ENCODE measurements around the gene CACNA1I.

CACNA1I gene

GRCh38 chr22:39682994-39683393 is 112.4 kb downstream of the CACNA1I start:
- intact Hi-C loops (cut with DNase I), result no loop called here

DNA sequence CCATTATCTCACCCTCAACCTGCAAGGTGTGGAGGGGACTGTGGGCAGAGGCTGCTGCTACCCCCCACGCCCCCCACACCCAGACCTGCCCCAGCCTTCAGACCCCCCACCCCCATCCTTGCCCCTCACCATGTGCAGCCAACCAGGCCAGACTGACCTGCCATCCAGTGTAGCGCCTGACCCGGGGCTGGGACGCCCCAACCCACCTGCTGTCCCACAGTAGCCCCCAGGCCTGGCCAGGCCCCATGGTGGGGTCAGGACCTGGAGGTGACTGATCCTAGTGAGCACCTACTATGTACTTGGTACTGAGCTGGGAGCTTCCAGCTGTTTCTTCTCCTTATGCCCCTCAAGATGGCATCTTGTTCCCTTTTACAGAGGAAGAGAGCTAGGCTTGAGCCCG is 113.1 kb downstream of the CACNA1I start:
- intact Hi-C loops (cut with DNase I), result no loop called here
- DNase-seq, result peak in 1 of 10 donors; percentile 69

More at GRCh38 chr22:39682994-39683393, 112.4 kb downstream of the CACNA1I start:
- no peak for DNase-seq

GRCh38 chr22:39684702-39685281 is 114.2 kb downstream of the CACNA1I start:
- DNase-seq, result no peak
- intact Hi-C loops (cut with DNase I), result no loop called here

- DNase-seq, result no peak
- intact Hi-C loops (cut with DNase I), result no loop called here
Observed at GRCh38 chr22:39685336-39686177, 115.0 kb downstream of the CACNA1I start.

- intact Hi-C loops (cut with DNase I), result no loop called here
- DNase-seq, result no peak
Observed at GRCh38 chr22:39686178-39686620, 115.6 kb downstream of the CACNA1I start.

DNA sequence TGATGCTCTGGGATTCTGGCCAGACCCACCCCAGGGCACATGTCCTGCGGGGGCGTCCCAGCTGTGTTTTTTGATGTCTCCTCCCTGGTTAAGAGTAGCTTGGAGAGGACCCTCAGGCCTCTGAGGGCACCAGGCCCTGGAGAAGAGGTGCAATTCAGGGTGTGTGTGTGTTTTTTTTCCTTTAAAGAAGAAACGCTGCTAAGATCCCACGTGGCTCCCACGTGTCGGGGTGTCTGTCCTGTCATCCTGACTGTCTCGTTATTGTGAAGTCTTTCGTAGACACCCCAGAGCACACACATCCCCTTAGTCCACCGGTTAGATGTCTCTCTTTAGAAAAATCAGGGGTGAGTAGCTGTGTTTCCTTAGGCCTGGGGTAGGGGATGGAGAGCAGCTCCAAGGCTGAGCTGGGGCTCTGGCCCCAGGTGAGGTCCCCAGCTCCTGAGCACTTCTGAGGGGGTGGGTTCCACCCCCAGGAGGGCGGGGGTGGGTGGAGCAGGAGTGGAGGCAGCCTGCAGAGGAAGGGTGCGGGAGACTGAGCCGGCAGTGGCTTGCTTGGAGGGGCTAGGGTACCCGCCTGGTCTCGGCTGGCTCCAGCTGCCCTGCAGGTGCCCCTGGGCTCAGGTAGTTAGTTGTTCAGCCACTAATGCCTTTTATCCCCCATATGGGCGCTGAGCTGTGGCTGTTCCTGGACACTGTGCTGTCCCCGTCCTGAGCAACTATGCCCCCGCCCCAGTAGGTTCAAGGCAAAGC is 116.4 kb downstream of the CACNA1I start:
- intact Hi-C loops (cut with DNase I), result no loop called here
- DNase-seq, result no peak

DNA sequence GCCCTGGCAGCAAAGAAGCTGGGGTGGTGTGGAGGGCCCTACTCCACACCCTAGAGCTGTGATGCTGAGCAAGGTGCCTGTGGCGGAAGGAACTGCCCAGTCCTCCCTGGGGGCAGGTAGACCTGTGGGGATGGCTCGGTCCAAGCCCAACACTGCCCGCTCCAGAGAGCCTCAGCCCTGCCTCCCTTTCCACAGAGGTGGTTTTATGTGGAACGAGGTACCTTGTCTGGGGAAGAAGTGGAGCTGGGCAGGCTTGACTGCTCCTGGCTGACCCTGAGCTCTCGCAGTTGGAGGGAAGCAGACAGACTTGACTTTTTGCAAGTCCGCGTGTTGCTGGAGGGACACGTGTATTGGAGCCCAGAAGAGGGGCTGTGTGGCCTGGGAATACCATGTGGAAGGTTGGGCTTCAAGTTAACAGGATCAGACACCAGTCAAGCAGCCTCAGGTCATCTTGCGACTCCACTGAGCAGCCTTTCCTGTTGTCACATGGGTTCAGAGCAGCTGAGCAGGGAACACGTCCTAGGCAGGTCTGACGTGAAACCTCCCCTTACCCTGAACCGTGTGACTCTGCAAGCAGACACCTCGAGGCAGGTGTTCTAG is 117.7 kb downstream of the CACNA1I start:
- intact Hi-C loops (cut with DNase I), result no loop called here
- DNase-seq, result no peak

DNA sequence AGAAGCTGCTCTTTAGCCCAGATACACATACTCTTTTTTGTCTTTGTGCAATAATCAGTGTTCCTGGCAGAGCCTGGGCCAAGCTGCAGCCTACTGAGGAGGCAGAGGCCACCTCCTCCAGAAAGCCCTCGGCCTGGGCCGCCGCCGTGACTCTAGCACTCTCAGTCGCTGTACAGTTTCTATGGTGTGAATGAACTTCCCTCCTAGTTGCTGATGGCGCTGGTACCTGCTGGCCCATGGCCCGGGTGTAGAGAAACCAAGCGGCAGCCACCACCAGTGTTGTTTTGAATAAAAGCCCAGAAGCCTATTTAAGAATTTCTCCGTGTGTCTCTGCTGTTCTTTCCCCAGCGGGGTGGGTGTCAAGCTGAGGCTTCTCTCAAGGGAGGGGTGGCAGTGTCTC is 118.9 kb downstream of the CACNA1I start:
- intact Hi-C loops (cut with DNase I), result no loop called here
- DNase-seq, result peak in 6 of 10 donors; percentile 33 to 92 (median 48)

GRCh38 chr22:39690881-39691605 is 120.5 kb downstream of the CACNA1I start:
- DNase-seq, result peak in 7 of 10 donors; percentile 32 to 93 (median 62)
- intact Hi-C loops (cut with DNase I), result no loop called here

DNA sequence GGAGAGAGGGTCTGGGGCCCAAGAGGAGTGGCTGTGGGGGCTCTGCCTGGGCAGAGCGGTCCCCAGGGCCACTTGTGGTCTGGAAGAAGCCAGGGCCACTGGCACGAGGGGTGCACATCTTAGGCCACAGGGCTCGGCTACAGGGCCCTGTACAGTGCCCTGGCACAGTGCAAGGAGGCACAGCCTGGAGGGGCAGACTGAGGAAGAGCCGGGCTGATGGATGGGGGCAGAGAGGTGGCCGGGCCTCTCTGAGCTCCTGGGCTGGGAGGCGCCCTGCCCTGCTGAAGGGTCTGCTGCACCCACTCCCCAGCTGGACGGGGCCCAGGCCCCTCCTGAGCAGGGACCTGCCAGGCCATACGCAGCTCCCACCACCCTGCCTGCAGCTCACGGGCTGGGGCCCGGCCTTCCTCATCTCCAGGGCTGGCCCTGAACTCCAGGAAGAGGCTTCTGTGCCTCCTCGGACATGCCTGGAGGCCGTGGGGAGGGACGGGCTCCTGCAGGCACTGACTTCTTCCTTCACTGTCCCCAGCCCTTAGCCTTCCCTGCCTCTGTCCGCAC is 123.5 kb downstream of the CACNA1I start:
- intact Hi-C loops (cut with DNase I), result no loop called here
- no peak for DNase-seq

DNA sequence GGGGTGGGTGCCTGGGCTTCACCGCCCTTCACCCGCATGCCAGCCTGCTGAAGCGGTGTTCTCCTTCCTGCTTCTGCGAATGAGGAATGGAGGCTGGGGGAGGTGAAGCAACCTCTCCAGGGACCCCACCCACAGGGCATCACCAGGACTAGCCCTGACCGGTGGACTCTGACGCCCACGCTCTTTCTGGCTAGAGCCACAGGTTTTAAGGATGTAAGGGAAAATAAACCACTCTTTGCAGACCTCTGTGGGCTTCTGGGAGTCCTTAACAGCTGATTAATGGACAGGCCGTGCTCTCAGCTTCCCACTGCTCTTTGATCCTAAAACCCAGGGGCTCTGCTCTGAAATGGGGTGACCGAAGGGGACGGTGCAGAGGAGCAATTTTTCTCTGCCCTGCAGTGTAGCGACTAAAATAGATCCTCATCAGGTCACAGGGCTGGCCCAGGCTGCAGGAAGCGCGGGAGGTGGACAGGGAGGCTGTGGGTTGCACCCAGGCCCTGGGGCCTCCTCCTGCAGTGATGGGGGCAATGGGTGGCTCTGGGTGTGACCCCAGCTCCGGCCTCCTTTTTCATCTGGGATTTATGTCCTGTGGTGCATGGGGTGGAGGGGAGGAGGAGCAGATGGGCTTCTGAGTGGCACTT is 127.4 kb downstream of the CACNA1I start:
- intact Hi-C loops (cut with DNase I), result no loop called here
- no peak for DNase-seq

DNA sequence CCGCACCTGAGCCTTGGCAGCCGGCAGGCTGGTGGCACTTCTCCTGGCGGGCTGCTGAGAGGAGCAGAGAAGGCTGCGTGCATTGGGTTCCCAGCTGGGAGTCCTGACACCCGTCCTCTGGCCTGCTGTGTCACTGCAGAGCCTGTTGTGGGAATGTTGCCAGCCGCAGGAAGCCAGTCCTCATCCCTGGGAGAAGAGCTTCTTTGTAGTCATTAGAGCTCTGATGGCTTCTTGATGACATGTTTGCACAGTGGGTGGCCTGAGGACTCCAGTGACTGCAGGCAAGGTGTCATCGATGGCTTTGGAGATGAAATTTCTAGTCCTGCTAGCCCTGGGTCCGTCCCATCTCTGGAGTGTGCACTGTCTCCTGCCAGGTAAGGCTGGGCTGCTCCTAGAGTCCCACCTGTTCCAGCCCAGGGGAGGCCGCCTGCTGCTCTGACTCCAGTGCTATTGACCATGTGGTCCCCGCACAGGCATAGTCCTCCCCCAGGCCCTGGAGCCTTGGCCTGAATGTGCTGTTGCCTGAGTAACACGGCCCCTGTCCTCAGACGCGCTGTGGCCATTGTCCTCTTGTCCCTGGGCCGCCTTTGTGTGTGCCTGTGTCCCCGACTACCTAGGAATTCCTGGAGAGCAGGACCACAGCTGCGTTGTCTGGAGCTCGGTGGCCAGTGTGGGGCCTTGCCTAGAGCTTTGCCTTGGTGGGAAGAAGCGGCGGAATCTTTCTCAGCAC is 129.2 kb downstream of the CACNA1I start:
- intact Hi-C loops (cut with DNase I), result no loop called here
- peak in 4 of 10 donors; percentile 28 to 53 (median 42) for DNase-seq

DNA sequence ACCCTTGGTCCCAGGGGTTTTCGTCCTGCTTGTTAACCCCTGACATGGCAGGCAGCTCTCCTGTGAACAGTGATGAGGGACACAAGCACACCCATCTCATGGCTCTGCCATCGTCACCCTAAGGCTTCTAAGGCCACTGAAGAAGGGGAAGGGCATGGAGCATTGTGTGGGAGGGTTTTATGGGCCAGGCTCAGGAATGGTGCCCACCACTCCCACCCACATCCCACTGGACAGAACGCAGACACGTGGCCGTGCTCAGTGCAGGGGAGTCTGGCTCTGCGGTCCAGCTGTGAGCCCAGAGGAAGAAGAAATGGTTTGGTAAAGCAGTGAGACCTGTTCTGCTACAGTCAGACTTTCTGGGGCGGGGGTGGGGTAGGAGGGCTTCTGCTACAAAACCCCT is 130.0 kb downstream of the CACNA1I start:
- DNase-seq, result no peak
- intact Hi-C loops (cut with DNase I), result no loop called here

DNA sequence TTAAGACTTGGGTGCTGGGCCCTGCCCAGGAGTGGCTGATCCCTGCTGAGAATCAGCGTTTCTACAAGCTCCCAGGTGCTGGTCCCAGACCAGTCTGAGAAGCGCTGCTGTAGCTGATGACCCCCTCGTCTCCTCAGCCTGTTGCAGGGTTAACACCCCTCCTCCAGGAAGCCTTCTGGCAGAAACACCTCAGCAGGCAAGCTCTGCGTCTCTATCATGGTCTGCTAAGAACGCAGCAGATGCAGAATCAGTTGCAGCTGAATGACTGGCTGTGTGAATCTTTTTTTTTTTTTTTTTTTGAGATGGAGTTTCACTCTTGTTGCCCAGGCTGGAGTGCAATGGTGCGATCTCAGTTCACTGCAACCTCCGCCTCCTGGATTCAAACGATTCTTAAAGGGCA is 132.5 kb downstream of the CACNA1I start:
- intact Hi-C loops (cut with DNase I), result no loop called here
- DNase-seq, result no peak

- DNase-seq, result peak in 1 of 10 donors; percentile 78
- intact Hi-C loops (cut with DNase I), result no loop called here
Observed at GRCh38 chr22:39703928-39704639, 133.5 kb downstream of the CACNA1I start.

- peak in 2 of 10 donors; percentile 57 to 74 for DNase-seq
- intact Hi-C loops (cut with DNase I), result no loop called here
Observed at GRCh38 chr22:39705386-39705785, 134.8 kb downstream of the CACNA1I start.

DNA sequence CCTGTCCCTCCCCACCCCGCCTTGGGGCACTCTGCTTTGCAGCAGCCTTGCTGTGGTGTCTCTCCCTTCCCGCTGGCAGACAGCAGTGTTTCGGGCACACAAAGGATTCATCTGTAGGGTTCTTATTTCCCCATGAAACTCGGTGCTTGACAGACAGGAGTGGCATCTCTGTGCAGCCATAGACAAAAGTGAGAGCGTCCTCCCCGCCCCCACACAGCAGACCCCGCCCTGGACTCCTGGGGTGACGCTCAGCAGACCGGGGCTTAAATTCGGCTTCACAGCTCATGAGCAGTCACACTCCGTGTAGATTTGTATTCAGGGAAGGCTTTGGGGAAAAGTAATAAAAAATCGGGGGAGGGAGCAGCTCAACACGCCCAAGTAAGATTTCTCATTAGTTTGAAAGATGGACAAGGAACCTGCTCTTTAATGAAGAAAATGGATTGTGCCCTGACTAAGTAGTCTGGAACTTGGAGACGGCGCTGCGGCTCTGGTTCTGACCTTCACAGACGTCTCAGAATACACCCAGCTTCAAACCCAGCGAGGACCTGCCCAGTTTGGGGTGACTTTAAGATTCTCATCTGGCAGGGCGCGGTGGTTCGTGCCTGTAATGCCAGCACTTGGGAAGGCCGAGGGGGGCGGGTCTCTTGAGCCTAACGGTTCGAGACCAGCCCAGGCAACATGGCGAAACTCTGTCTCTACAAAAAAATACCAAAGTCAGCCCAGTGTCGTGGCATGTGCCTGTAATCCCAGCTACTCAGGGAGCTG is 136.0 kb downstream of the CACNA1I start:
- DNase-seq, result peak in 1 of 10 donors; percentile 64
- intact Hi-C loops (cut with DNase I), result no loop called here
